Keratinocyte (primary cell): ENCODE measurements around the gene RAMP1. TPM values are rescaled to one million over a fixed set of nuclear protein-coding genes. Genes with fewer than 3 reads are reported as not detected.

Experiments
- DNase-seq: peaks from one replicate; pipeline ENCODE4 v3.0.0-alpha.2; 2011; ENCODE audit warnings: low read depth, missing footprints, low spot score
- FAIRE-seq: peaks from 2 replicates; lab custom pipeline; 2011; peaks lifted over from hg19 to GRCh38; lab: Jason Lieb, UNC
- H2AFZ ChIP-seq: 2 replicates; pipeline ENCODE4 v1.6.0; 2012; ENCODE audit warnings: low read length, control low read depth, inconsistent platforms; ENCODE audit not compliant: control insufficient read depth
- H3K27ac ChIP-seq: 2 replicates; pipeline ENCODE4 v1.5.1; 2011; ENCODE audit warnings: low read length; ENCODE audit not compliant: control insufficient read depth, insufficient read depth
- H3K27me3 ChIP-seq: 3 replicates; pipeline ENCODE4 v1.6.0; 2011; ENCODE audit warnings: low read length; ENCODE audit not compliant: control insufficient read depth, insufficient read depth; ENCODE audit errors: extremely low read depth
- H3K36me3 ChIP-seq, 2 experiments: 2 replicates in 1 of 2; 3 replicates in 1 of 2; pipeline ENCODE4 v1.5.1; 2011; ENCODE audit warnings: low read length in 2 of 2, mild to moderate bottlenecking in 1 of 2; ENCODE audit not compliant: control insufficient read depth in 2 of 2, insufficient read depth in 2 of 2; ENCODE audit errors: extremely low read depth in 1 of 2
- H3K4me1 ChIP-seq: 3 replicates; pipeline ENCODE4 v1.5.1; 2011; ENCODE audit warnings: low read length; ENCODE audit not compliant: control insufficient read depth, insufficient read depth; ENCODE audit errors: extremely low read depth
- H3K4me2 ChIP-seq: 3 replicates; pipeline ENCODE4 v1.6.0; 2011; ENCODE audit warnings: low read depth, low read length; ENCODE audit not compliant: control insufficient read depth, insufficient read depth; ENCODE audit errors: extremely low read depth
- H3K4me3 ChIP-seq, 3 experiments: fragments of 200-600 bp in 1 of 3; sonication (generic) in 1 of 3; 2 replicates in 2 of 3; 3 replicates in 1 of 3; pipeline ENCODE4 v1.5.1; 2011 to 2016; ENCODE audit warnings: low read length in 3 of 3, mild to moderate bottlenecking in 3 of 3, control low read depth in 2 of 3, inconsistent platforms in 1 of 3, low read depth in 1 of 3, mixed read lengths in 1 of 3, mixed run types in 1 of 3, moderate library complexity in 1 of 3; ENCODE audit not compliant: control insufficient read depth in 2 of 3, insufficient read depth in 2 of 3; ENCODE audit errors: extremely low read depth in 1 of 3
- H3K79me2 ChIP-seq: 2 replicates; pipeline ENCODE4 v1.6.0; 2012; ENCODE audit warnings: low read length; ENCODE audit not compliant: control insufficient read depth, insufficient read depth
- H3K9ac ChIP-seq: 3 replicates; pipeline ENCODE4 v1.6.0; 2011; ENCODE audit warnings: low read length; ENCODE audit not compliant: control insufficient read depth, insufficient read depth; ENCODE audit errors: extremely low read depth
- H3K9me1 ChIP-seq: 3 replicates; pipeline ENCODE4 v1.6.0; 2011; ENCODE audit warnings: low read length; ENCODE audit not compliant: control insufficient read depth, insufficient read depth; ENCODE audit errors: extremely low read depth
- H3K9me3 ChIP-seq: 2 replicates; pipeline ENCODE4 v1.5.1; 2012; ENCODE audit warnings: low read depth, low read length; ENCODE audit not compliant: control insufficient read depth
- H4K20me1 ChIP-seq: 3 replicates; pipeline ENCODE4 v1.6.0; 2011; ENCODE audit warnings: low read length; ENCODE audit not compliant: control insufficient read depth, insufficient read depth; ENCODE audit errors: extremely low read depth
- EZH2 ChIP-seq: IDR thresholded peaks from one replicate; pipeline ENCODE4 v1.6.1; 2012; ENCODE audit warnings: inconsistent platforms, mild to moderate bottlenecking, low read length, moderate library complexity
- dilution Hi-C: fragments of 300-500 bp; cut with MboI; formaldehyde crosslinking; loops from one replicate; pipeline ENCODE4 v1.7.0; 2020; ENCODE audit warnings: low sequenced_read_pairs; ENCODE audit not compliant: extremely low pct_ligation_motif_present
- polyA plus RNA-seq, 5 experiments: library from polyadenylated mRNA; depleted of rRNA in 3 of 5; stranded (reverse) in 3 of 5; stranded (forward) in 1 of 5; unstranded in 1 of 5; fragments of >200 nt; gene quantifications; 1 replicate in 1 of 5; 2 replicates in 3 of 5; 3 replicates in 1 of 5; pipeline versions ENCODE4 v1.2.1 to v1.2.3, GENCODE V29; 2011 to 2012; ENCODE audit warnings: missing spikeins in 2 of 5, low read depth in 1 of 5, low replicate concordance in 1 of 5
- TF ChIP-seq, protein P1 (sequence below), 3 experiments: IDR thresholded peaks in 1 of 3; conservative IDR thresholded peaks in 1 of 3; optimal IDR thresholded peaks in 1 of 3; 2 replicates in 2 of 3; 3 replicates in 1 of 3; pipeline versions ENCODE3 to v1.5.1; 2011; ENCODE audit warnings: low read length in 3 of 3, mild to moderate bottlenecking in 3 of 3, moderate library complexity in 2 of 3, control low read depth in 1 of 3, inconsistent platforms in 1 of 3; ENCODE audit not compliant: insufficient read depth in 2 of 3; ENCODE audit errors: extremely low read depth in 1 of 3

Gene RAMP1
- polyA plus RNA-seq, 1 donor (not counting 4 experiments of a cell fraction or from before 2014, with no cell fraction given), result 0.69 TPM

DNA sequence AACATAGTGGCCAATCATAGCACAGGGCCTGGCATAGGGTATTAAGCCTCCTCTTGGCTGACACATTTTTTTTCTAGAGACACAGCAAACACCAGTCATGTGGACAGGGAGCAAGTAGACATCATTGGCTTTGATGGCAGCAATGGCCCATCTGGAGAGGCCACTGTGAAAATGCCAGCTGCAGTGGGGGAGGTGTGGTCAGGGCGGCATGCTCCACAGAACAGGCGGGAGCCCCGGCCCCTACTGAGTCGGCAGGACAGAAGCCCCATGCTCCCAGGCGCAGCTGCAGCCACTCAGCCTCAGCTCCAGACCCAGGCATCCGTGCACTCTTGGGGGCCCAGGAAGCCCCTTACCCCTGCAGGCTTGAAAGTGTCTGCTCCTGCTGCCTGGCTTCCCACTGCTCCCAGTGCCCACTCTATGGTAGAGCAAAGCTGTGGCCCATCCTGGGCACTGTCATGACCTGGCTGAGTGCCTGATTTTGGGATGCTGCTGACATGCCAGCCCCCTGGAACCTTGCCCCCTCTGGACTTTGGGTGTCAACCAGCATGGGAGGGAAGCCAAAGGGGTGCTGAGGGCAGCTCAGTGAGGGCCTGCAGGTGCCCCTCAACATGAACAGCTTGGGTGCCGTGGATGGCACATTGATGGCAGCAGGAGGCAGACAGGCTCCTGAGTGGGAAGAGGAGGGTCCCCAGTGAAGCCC lies 84.1 kb downstream of the RAMP1 start:
- H3K9ac ChIP-seq, result no peak overlapping the region

DNA sequence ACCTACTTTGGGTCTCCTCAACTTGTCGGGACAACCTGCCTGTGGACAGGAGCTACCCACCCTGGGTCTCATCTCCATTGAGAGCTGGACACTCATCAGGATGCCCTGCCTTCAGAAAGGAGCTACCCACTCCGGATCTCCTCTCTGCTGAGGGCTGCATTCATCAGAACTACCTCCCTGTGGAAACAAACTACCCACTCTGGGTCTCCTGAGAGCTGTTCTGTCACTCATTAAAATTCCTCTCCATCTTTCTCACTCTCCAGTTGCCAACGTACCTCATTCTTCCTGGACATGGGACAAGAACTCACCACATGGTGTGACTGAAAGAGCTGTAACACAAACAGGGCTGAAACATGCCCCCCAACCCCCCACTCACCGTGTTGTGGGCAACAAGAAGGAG lies 84.9 kb downstream of the RAMP1 start:
- Histone ChIP-seq H3K27me3 (no peaks in the 10 kb centered on the region), H3K4me2 (no peak overlapping the region), H4K20me1 (no peaks in the 10 kb centered on the region), H3K9me1 (no peaks in the 10 kb centered on the region), H3K27ac (no peak overlapping the region), H3K9ac (no peak overlapping the region), H2AFZ (no peak overlapping the region), H3K79me2 (no peaks in the 10 kb centered on the region), H3K4me1 (peaks cover 9% of the 10 kb centered on the region), H3K4me3 (no peak overlapping the region), H3K36me3 (no peaks in the 10 kb centered on the region), H3K9me3 (peaks cover 4% of the 10 kb centered on the region)
- DNase-seq, result no peak
- TF ChIP-seq EZH2, result no peak
- TF ChIP-seq, protein P1, sequence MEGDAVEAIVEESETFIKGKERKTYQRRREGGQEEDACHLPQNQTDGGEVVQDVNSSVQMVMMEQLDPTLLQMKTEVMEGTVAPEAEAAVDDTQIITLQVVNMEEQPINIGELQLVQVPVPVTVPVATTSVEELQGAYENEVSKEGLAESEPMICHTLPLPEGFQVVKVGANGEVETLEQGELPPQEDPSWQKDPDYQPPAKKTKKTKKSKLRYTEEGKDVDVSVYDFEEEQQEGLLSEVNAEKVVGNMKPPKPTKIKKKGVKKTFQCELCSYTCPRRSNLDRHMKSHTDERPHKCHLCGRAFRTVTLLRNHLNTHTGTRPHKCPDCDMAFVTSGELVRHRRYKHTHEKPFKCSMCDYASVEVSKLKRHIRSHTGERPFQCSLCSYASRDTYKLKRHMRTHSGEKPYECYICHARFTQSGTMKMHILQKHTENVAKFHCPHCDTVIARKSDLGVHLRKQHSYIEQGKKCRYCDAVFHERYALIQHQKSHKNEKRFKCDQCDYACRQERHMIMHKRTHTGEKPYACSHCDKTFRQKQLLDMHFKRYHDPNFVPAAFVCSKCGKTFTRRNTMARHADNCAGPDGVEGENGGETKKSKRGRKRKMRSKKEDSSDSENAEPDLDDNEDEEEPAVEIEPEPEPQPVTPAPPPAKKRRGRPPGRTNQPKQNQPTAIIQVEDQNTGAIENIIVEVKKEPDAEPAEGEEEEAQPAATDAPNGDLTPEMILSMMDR (optimal IDR thresholded peaks at IDR 0.05 in 1 of 3, IDR thresholded peaks at IDR 0.05 in 1 of 3, conservative IDR thresholded peaks at IDR 0.05 in 1 of 3; ENCODE audit: extremely low read depth in 1 of 3, insufficient read depth in 2 of 3, low read length in 3 of 3), result no peak
- no peak for FAIRE-seq
- dilution Hi-C loops, result no loop called here

More for the DNA sequence above, 84.1 kb downstream of the RAMP1 start:
- no peak overlapping the region for H2AFZ ChIP-seq
- no peaks in the 10 kb centered on the region for H3K36me3 ChIP-seq
- H3K9me3 ChIP-seq, result peaks cover 4% of the 10 kb centered on the region
- peaks cover 10% of the 10 kb centered on the region for H3K4me1 ChIP-seq
- no peaks in the 10 kb centered on the region for H3K27me3 ChIP-seq
- H3K9me1 ChIP-seq, result no peaks in the 10 kb centered on the region
- H3K4me2 ChIP-seq, result no peak overlapping the region
- H3K79me2 ChIP-seq, result no peaks in the 10 kb centered on the region
- no peak overlapping the region for H3K27ac ChIP-seq
- H4K20me1 ChIP-seq, result no peaks in the 10 kb centered on the region
- FAIRE-seq (no peak), DNase-seq (no peak)
- TF ChIP-seq, protein P1 (optimal IDR thresholded peaks at IDR 0.05 in 1 of 3, IDR thresholded peaks at IDR 0.05 in 1 of 3, conservative IDR thresholded peaks at IDR 0.05 in 1 of 3; ENCODE audit: extremely low read depth in 1 of 3, insufficient read depth in 2 of 3, low read length in 3 of 3), result no peak
- TF ChIP-seq EZH2, result no peak
- H3K4me3 ChIP-seq, result no peak overlapping the region
- dilution Hi-C loops, result no loop called here
